ENCODE data around the gene STIMATE.
A peak's percentile ranks its signal among the peaks of the same experiment; 100 is the strongest.

Gene STIMATE

GRCh38 chr3:52847241-52847640 is 50.1 kb downstream of the STIMATE start:
- H3K36me3 ChIP-seq (ENCODE audit: control insufficient read depth in 1 of 2, insufficient read depth in 2 of 2, low read length in 2 of 2) = peaks cover 13 to 39% of the 10 kb centered on the region in 2 donors

DNA sequence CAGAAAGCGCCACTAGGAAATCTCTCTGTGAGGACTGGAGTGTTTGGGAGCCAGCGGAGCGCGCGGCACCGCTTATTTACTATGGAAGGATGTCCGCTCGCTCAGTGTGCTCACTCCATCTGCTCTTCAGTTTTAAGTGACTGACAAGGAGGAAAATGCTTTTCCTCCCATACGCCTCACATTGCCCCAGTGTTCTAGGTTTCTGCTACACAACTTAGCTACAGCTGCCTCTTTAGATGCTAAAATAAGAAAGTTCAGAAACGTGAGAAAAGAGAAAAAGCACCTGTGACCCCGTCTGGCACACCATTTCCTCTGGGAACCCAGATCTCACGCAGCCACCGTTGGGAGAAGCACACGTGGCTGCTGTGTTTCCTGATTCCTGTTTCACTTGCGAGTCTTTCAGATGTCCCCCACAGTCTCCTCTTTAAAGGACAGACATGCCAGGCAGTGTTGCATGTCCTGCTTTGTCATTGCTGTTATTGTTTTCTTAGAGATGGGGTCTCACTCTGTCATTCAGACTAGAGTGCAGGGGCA is 50.8 kb downstream of the STIMATE start:
- no peak overlapping the region for H3K4me3 ChIP-seq (ENCODE audit: low read depth in 1 of 2, low read length in 2 of 2)
- peaks cover 6 to 38% of the 10 kb centered on the region in 2 donors for H3K36me3 ChIP-seq (ENCODE audit: control insufficient read depth in 1 of 2, insufficient read depth in 2 of 2, low read length in 2 of 2)

More at GRCh38 chr3:52847241-52847640, 50.1 kb downstream of the STIMATE start:
- H3K4me1 ChIP-seq (ENCODE audit: control insufficient read depth in 1 of 2, insufficient read depth in 2 of 2, low read length in 2 of 2) = peaks cover 17 to 40% of the 10 kb centered on the region in 2 donors
- no peaks in the 10 kb centered on the region for H3K27me3 ChIP-seq (ENCODE audit: low read depth, low read length)
- no peak overlapping the region for H3K4me3 ChIP-seq (ENCODE audit: low read depth in 1 of 2, low read length in 2 of 2)
- no peaks in the 10 kb centered on the region for H3K9me3 ChIP-seq (ENCODE audit: control insufficient read depth in 1 of 2, low read length in 2 of 2)
- H3K27ac ChIP-seq (ENCODE audit: low read length) = no peak overlapping the region

DNA sequence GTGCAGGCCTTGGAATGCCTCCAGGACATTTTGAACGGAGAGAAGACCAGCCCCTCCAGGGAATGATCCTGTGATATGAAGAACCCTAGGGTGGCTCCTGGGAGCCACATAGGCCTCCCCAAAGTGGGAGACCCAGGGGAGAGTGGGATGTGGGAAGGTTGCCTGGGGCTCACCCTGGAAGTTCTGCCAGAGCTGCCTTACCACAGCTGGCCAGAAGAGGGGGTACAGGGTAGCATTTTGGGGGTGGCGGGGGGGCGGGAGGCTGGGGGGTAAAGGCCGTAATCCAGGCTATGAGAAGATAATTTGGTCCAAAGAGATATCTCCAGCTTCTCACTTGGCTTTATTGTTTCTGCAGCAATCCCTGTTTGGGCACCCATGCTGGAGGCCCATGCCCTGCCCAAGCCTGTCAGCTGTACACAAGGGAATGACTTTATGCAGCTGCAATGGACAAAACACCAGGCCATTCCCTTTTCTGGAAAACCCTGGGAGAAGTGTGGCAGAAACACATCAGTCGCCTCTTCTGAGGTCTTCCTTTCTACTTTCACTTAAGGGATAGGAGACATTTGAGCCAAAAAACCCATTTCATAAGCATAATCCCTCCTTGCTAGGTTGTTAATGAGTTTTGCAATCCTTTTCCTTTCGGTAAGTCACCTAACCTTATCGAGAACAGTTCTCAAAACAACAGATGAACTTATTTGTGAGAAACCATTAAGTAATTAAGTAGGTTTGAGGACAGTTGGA is 51.5 kb downstream of the STIMATE start:
- no peaks in the 10 kb centered on the region for H3K9me3 ChIP-seq (ENCODE audit: control insufficient read depth in 1 of 2, low read length in 2 of 2)
- H3K4me3 ChIP-seq (ENCODE audit: low read depth in 1 of 2, low read length in 2 of 2) = no peak overlapping the region
- no peak overlapping the region for H3K27ac ChIP-seq (ENCODE audit: low read length)
- H3K27me3 ChIP-seq (ENCODE audit: low read depth, low read length) = no peaks in the 10 kb centered on the region
- peaks cover 17 to 44% of the 10 kb centered on the region in 2 donors for H3K4me1 ChIP-seq (ENCODE audit: control insufficient read depth in 1 of 2, insufficient read depth in 2 of 2, low read length in 2 of 2)
- H3K36me3 ChIP-seq (ENCODE audit: control insufficient read depth in 1 of 2, insufficient read depth in 2 of 2, low read length in 2 of 2) = peaks cover 3 to 44% of the 10 kb centered on the region in 2 donors

More for the DNA sequence above, 50.8 kb downstream of the STIMATE start:
- H3K27me3 ChIP-seq (ENCODE audit: low read depth, low read length) = no peaks in the 10 kb centered on the region
- no peaks in the 10 kb centered on the region for H3K9me3 ChIP-seq (ENCODE audit: control insufficient read depth in 1 of 2, low read length in 2 of 2)
- no peak overlapping the region for H3K27ac ChIP-seq (ENCODE audit: low read length)
- peaks cover 17 to 44% of the 10 kb centered on the region in 2 donors for H3K4me1 ChIP-seq (ENCODE audit: control insufficient read depth in 1 of 2, insufficient read depth in 2 of 2, low read length in 2 of 2)

- no peak overlapping the region for H3K27ac ChIP-seq (ENCODE audit: low read length)
- H3K36me3 ChIP-seq (ENCODE audit: control insufficient read depth in 1 of 2, insufficient read depth in 2 of 2, low read length in 2 of 2) = peaks cover 3 to 42% of the 10 kb centered on the region in 2 donors
- no peaks in the 10 kb centered on the region for H3K9me3 ChIP-seq (ENCODE audit: control insufficient read depth in 1 of 2, low read length in 2 of 2)
- H3K4me1 ChIP-seq (ENCODE audit: control insufficient read depth in 1 of 2, insufficient read depth in 2 of 2, low read length in 2 of 2) = peaks cover 17 to 44% of the 10 kb centered on the region in 2 donors
- no peak overlapping the region for H3K4me3 ChIP-seq (ENCODE audit: low read depth in 1 of 2, low read length in 2 of 2)
- H3K27me3 ChIP-seq (ENCODE audit: low read depth, low read length) = no peaks in the 10 kb centered on the region
Measured at GRCh38 chr3:52845157-52845556, 52.2 kb downstream of the STIMATE start.

DNA sequence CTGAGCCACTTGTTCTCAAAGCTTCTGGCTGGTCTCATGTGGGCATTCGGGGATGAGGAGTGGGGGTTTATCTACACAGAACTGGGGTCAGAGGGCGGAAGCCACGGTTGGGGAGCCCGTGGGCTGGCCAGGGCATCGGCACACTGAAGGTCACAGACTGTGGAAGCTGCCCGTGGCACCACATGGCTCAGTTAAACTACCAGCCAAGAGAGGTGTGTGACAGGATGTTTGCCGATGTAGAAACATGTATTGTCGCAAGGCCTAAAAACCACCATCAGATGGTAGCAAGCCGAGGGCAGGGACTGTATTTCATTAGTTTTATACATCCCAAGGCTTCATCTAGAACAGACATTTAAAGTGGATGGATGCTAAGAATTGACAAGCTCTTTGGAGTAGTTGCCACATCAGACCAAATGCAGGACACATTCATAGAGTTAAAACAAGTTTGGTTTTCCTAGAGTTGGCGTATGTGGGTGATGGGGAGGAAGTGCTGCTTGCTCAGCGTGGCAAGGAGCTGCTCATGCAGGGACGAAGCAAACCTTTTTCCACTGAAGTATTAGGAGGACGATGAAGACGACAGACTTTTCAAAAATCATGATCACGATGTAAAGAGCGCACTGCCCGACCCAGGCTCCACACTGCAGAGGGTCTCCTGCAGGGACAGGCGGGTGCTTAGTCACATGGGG is 52.9 kb downstream of the STIMATE start:
- peaks cover 17 to 44% of the 10 kb centered on the region in 2 donors for H3K4me1 ChIP-seq (ENCODE audit: control insufficient read depth in 1 of 2, insufficient read depth in 2 of 2, low read length in 2 of 2)
- H3K9me3 ChIP-seq (ENCODE audit: control insufficient read depth in 1 of 2, low read length in 2 of 2) = no peaks in the 10 kb centered on the region
- H3K27me3 ChIP-seq (ENCODE audit: low read depth, low read length) = no peaks in the 10 kb centered on the region
- H3K27ac ChIP-seq (ENCODE audit: low read length) = peak overlapping the region; percentile 11
- H3K36me3 ChIP-seq (ENCODE audit: control insufficient read depth in 1 of 2, insufficient read depth in 2 of 2, low read length in 2 of 2) = peaks cover 3 to 39% of the 10 kb centered on the region in 2 donors
- no peak overlapping the region for H3K4me3 ChIP-seq (ENCODE audit: low read depth in 1 of 2, low read length in 2 of 2)

DNA sequence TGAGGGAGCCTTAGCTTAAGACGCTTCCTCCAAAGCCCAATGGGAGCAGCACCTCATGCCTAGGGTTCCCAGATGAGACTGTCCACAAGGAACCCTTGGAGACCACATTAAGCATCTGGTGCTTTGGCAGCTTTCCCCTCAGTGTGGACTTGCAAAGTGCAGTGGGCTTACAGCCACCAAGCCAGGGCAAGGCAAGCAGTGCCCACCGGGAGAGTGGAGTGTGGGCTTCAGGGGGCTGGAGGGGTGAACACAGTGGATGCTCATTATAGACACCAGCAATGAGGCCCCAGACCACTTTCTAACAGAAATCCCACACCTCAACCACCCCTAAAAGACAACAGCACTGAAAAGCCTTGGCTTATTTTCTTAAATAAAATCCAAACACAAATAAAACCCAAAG is 53.5 kb downstream of the STIMATE start:
- no peak overlapping the region for H3K4me3 ChIP-seq (ENCODE audit: low read depth in 1 of 2, low read length in 2 of 2)
- peaks cover 3 to 38% of the 10 kb centered on the region in 2 donors for H3K36me3 ChIP-seq (ENCODE audit: control insufficient read depth in 1 of 2, insufficient read depth in 2 of 2, low read length in 2 of 2)
- H3K9me3 ChIP-seq (ENCODE audit: control insufficient read depth in 1 of 2, low read length in 2 of 2) = no peaks in the 10 kb centered on the region
- H3K27ac ChIP-seq (ENCODE audit: low read length) = peak overlapping the region; percentile 11
- H3K27me3 ChIP-seq (ENCODE audit: low read depth, low read length) = no peaks in the 10 kb centered on the region
- H3K4me1 ChIP-seq (ENCODE audit: control insufficient read depth in 1 of 2, insufficient read depth in 2 of 2, low read length in 2 of 2) = peaks cover 17 to 44% of the 10 kb centered on the region in 2 donors

- no peak overlapping the region for H3K27ac ChIP-seq (ENCODE audit: low read length)
- H3K4me1 ChIP-seq (ENCODE audit: control insufficient read depth in 1 of 2, insufficient read depth in 2 of 2, low read length in 2 of 2) = peaks cover 17 to 44% of the 10 kb centered on the region in 2 donors
- no peaks in the 10 kb centered on the region for H3K27me3 ChIP-seq (ENCODE audit: low read depth, low read length)
- H3K4me3 ChIP-seq (ENCODE audit: low read depth in 1 of 2, low read length in 2 of 2) = no peak overlapping the region
- no peaks in the 10 kb centered on the region for H3K9me3 ChIP-seq (ENCODE audit: control insufficient read depth in 1 of 2, low read length in 2 of 2)
- peaks cover 3 to 33% of the 10 kb centered on the region in 2 donors for H3K36me3 ChIP-seq (ENCODE audit: control insufficient read depth in 1 of 2, insufficient read depth in 2 of 2, low read length in 2 of 2)
Measured at GRCh38 chr3:52843108-52843865, 54.1 kb downstream of the STIMATE start.

- H3K27ac ChIP-seq (ENCODE audit: low read length) = no peak overlapping the region
- no peak overlapping the region for H3K4me3 ChIP-seq (ENCODE audit: low read depth in 1 of 2, low read length in 2 of 2)
- H3K9me3 ChIP-seq (ENCODE audit: control insufficient read depth in 1 of 2, low read length in 2 of 2) = no peaks in the 10 kb centered on the region
- H3K27me3 ChIP-seq (ENCODE audit: low read depth, low read length) = no peaks in the 10 kb centered on the region
- H3K36me3 ChIP-seq (ENCODE audit: control insufficient read depth in 1 of 2, insufficient read depth in 2 of 2, low read length in 2 of 2) = peaks cover 3 to 39% of the 10 kb centered on the region in 2 donors
- H3K4me1 ChIP-seq (ENCODE audit: control insufficient read depth in 1 of 2, insufficient read depth in 2 of 2, low read length in 2 of 2) = peaks cover 17 to 44% of the 10 kb centered on the region in 2 donors
Measured at GRCh38 chr3:52842424-52842823, 54.9 kb downstream of the STIMATE start.

DNA sequence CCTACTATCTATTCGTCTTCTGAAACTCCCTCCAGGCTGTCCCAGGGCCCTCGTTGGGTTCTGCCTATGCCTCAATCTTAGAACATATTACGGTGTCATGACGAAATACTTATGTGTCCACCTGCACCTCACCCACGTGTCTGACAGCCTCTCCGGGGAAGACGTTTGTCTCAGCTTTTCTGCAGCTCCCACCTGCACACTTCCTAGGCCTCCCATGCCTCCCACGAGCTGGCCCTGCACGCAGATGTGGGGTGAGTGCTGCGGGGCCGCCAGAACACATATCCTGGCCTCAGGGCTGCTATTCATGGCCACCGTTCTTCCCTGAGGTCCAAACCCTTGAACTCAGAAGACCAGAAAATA is 55.4 kb downstream of the STIMATE start:
- Histone ChIP-seq H3K4me3 (ENCODE audit: low read depth in 1 of 2, low read length in 2 of 2) (no peak overlapping the region), H3K4me1 (ENCODE audit: control insufficient read depth in 1 of 2, insufficient read depth in 2 of 2, low read length in 2 of 2) (peaks cover 17 to 44% of the 10 kb centered on the region in 2 donors), H3K27me3 (ENCODE audit: low read depth, low read length) (no peaks in the 10 kb centered on the region), H3K27ac (ENCODE audit: low read length) (no peak overlapping the region), H3K36me3 (ENCODE audit: control insufficient read depth in 1 of 2, insufficient read depth in 2 of 2, low read length in 2 of 2) (peaks cover 3 to 44% of the 10 kb centered on the region in 2 donors), H3K9me3 (ENCODE audit: control insufficient read depth in 1 of 2, low read length in 2 of 2) (no peaks in the 10 kb centered on the region)

DNA sequence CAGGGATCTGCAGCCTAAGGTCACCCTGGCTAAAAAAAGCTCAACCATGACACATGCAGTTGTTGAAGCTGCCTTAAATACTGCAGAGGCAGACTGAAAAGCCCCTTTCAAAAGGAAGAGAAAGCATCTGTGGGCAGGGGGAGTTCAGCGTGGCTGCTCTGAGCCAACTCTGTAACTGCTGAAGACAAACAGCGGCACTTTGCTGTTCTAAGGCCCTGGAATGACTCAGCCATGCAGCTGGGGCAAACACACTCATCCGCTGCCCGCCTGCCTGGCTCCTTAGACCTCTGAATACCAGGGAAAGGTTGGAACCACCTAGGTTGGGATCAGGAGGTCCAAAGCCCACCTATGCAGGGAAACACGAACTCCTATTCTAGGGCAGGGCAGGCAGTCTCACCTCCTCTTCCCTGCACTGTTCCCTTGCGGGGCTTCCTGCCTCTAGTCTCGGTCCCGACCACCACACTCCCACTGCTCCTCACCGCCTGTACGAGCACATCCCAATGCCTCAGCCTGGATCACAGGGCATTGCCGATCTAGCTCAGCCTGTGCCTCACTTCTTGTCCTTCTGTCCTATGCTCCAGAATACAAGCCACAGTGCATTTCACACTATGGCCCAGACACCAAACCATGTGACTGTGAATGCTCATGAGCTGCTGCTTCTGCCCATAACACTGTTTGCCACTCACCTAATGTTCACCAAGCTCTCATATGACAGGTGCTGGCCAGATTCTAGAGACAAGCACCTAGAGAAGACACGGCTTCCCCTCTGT is 56.0 kb downstream of the STIMATE start:
- Histone ChIP-seq H3K4me1 (ENCODE audit: control insufficient read depth in 1 of 2, insufficient read depth in 2 of 2, low read length in 2 of 2) (peaks cover 17 to 44% of the 10 kb centered on the region in 2 donors), H3K27ac (ENCODE audit: low read length) (no peak overlapping the region), H3K9me3 (ENCODE audit: control insufficient read depth in 1 of 2, low read length in 2 of 2) (no peaks in the 10 kb centered on the region), H3K27me3 (ENCODE audit: low read depth, low read length) (no peaks in the 10 kb centered on the region), H3K4me3 (ENCODE audit: low read depth in 1 of 2, low read length in 2 of 2) (no peak overlapping the region), H3K36me3 (ENCODE audit: control insufficient read depth in 1 of 2, insufficient read depth in 2 of 2, low read length in 2 of 2) (peaks cover 3 to 44% of the 10 kb centered on the region in 2 donors)

Data from muscle layer of duodenum (tissue), 2 donors.